ENCODE measurements around the gene SLC7A6OS.

The SLC7A6OS gene

GRCh38 chr16:68310774-68311511, at the start of gene SLC7A6OS, which contains the start of gene PRMT7:
SLC7A6OS (minus strand) TSS chr16:68310946; CDS start chr16:68310926, 20 bp downstream.
PRMT7 (plus strand) TSS chr16:68311019; CDS start chr16:68315980, 4,961 bp downstream.
- DNase-seq: peak; percentile 85 to 87

- DNase-seq: no peak
Observed at GRCh38 chr16:68359398-68360191, 48.8 kb upstream of the SLC7A6OS start.

GRCh38 chr16:68358951-68359350, 48.2 kb upstream of the SLC7A6OS start:
- no peak for DNase-seq

GRCh38 chr16:68357923-68358322, 47.2 kb upstream of the SLC7A6OS start:
- no peak for DNase-seq

GRCh38 chr16:68357521-68357922, 46.8 kb upstream of the SLC7A6OS start:
- no peak for DNase-seq

- DNase-seq: no peak
Observed at GRCh38 chr16:68356919-68357286, 46.2 kb upstream of the SLC7A6OS start.

- peak; percentile 49 to 50 for DNase-seq
Observed at GRCh38 chr16:68356249-68356918, 45.6 kb upstream of the SLC7A6OS start.

- no peak for DNase-seq
Observed at GRCh38 chr16:68355447-68356248, 44.9 kb upstream of the SLC7A6OS start.

GRCh38 chr16:68354816-68355215, 44.1 kb upstream of the SLC7A6OS start:
- DNase-seq: no peak

GRCh38 chr16:68353366-68353765, 42.6 kb upstream of the SLC7A6OS start:
- no peak for DNase-seq

- no peak for DNase-seq
Observed at GRCh38 chr16:68351991-68352431, 41.3 kb upstream of the SLC7A6OS start.

GRCh38 chr16:68351463-68351862, 40.7 kb upstream of the SLC7A6OS start:
- DNase-seq: no peak

GRCh38 chr16:68350813-68351350, 40.1 kb upstream of the SLC7A6OS start:
- DNase-seq: no peak

GRCh38 chr16:68349838-68350410, 39.2 kb upstream of the SLC7A6OS start:
- no peak for DNase-seq

- DNase-seq: no peak
Observed at GRCh38 chr16:68348639-68349445, 38.1 kb upstream of the SLC7A6OS start.

- no peak for DNase-seq
Observed at GRCh38 chr16:68347605-68348004, 36.9 kb upstream of the SLC7A6OS start.

- DNase-seq: no peak
Observed at GRCh38 chr16:68346892-68347480, 36.2 kb upstream of the SLC7A6OS start.

GRCh38 chr16:68345958-68346635, 35.4 kb upstream of the SLC7A6OS start:
- no peak for DNase-seq

GRCh38 chr16:68345351-68345810, 34.6 kb upstream of the SLC7A6OS start:
- no peak for DNase-seq

- DNase-seq: no peak
Observed at GRCh38 chr16:68344252-68344651, 33.5 kb upstream of the SLC7A6OS start.
